ENCODE data around the gene MRPL46. TPM values are rescaled to one million over a fixed set of nuclear protein-coding genes. Genes with fewer than 3 reads are reported as not detected.

Gene MRPL46
- total RNA-seq, 1 experiment from 2014 or later, result 32.7 TPM

- Histone ChIP-seq H3K4me1 (replicated peaks; ENCODE audit: insufficient read depth) (no peaks in the 10 kb centered on the region), H3K36me3 (ENCODE audit: low read depth) (no peaks in the 10 kb centered on the region), H3F3A (ENCODE audit: insufficient read depth, low read depth) (no peaks in the 10 kb centered on the region), H3K4me3 (no peak overlapping the region), H3K79me2 (ENCODE audit: low read depth) (no peaks in the 10 kb centered on the region), H3K4me2 (no peak overlapping the region), H3K27me3 (ENCODE audit: insufficient read depth, low read depth) (peaks cover 82% of the 10 kb centered on the region), H3K9me2 (ENCODE audit: insufficient read depth) (no peaks in the 10 kb centered on the region), H4K20me1 (ENCODE audit: insufficient read depth) (no peaks in the 10 kb centered on the region), H3K9me3 (ENCODE audit: insufficient read depth, low read depth) (no peaks in the 10 kb centered on the region), H2AFZ (no peak overlapping the region), H3K27ac (no peak overlapping the region)
- TF ChIP-seq CTCF (conservative IDR thresholded peaks at IDR 0.05), result no peak
- no peak for TF ChIP-seq EZH2 (IDR thresholded peaks at IDR 0.05; ENCODE audit: low read depth)
- no TSS peak for BruUV-seq (replicated peaks)
- DNase-seq, result no peak
- CTCF ChIA-PET, result no interaction called here
- POLR2A ChIA-PET (ENCODE audit: unreplicated experiment), result no interaction called here
- intact Hi-C loops (cut with micrococcal nuclease; ENCODE audit: unreplicated experiment), result no loop called here
These were observed 38.2 kb downstream of the MRPL46 start for GRCh38 chr15:88428805-88429605.

GRCh38 chr15:88428053-88428452 is 39.1 kb downstream of the MRPL46 start:
- CTCF ChIA-PET, result no interaction called here
- DNase-seq, result no peak
- POLR2A ChIA-PET (ENCODE audit: unreplicated experiment), result no interaction called here
- no peaks in the 10 kb centered on the region for H3K36me3 ChIP-seq (ENCODE audit: low read depth)
- H4K20me1 ChIP-seq (ENCODE audit: insufficient read depth), result no peaks in the 10 kb centered on the region
- BruUV-seq (replicated peaks), result no TSS peak
- intact Hi-C loops (cut with micrococcal nuclease; ENCODE audit: unreplicated experiment), result no loop called here
- no peak overlapping the region for H3K27ac ChIP-seq
- H3K4me1 ChIP-seq (replicated peaks; ENCODE audit: insufficient read depth), result no peaks in the 10 kb centered on the region
- no peaks in the 10 kb centered on the region for H3F3A ChIP-seq (ENCODE audit: insufficient read depth, low read depth)
- H3K27me3 ChIP-seq (ENCODE audit: insufficient read depth, low read depth), result peaks cover 73% of the 10 kb centered on the region
- no peak for TF ChIP-seq CTCF (conservative IDR thresholded peaks at IDR 0.05)
- no peak for TF ChIP-seq EZH2 (IDR thresholded peaks at IDR 0.05; ENCODE audit: low read depth)
- H2AFZ ChIP-seq, result no peak overlapping the region
- no peaks in the 10 kb centered on the region for H3K9me3 ChIP-seq (ENCODE audit: insufficient read depth, low read depth)
- H3K4me2 ChIP-seq, result no peak overlapping the region
- no peaks in the 10 kb centered on the region for H3K79me2 ChIP-seq (ENCODE audit: low read depth)
- no peak overlapping the region for H3K4me3 ChIP-seq
- H3K9me2 ChIP-seq (ENCODE audit: insufficient read depth), result no peaks in the 10 kb centered on the region

DNA sequence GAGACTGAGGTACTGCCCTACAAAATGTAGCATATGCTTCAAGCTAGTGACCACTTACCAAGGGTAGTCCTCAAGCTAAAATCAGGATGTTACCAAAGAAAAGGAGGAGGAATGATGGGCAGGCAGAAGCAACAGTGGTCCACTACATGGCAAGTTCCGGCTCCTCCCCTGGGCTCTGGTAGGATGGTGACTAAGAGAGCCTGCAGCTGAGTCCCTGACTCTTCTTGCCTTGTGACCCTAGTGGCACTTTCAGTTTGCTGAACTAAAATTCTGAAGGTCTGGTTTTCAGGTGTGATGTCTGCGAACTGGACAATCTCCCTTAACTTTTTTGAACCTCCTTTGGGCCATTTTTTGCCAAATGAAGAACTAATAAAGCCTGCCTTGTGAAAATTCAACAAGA is 40.9 kb downstream of the MRPL46 start:
- ChIA-PET POLR2A (ENCODE audit: unreplicated experiment) (no interaction called here), CTCF (no interaction called here)
- no peaks in the 10 kb centered on the region for H3K4me1 ChIP-seq (replicated peaks; ENCODE audit: insufficient read depth)
- no peaks in the 10 kb centered on the region for H4K20me1 ChIP-seq (ENCODE audit: insufficient read depth)
- H3K79me2 ChIP-seq (ENCODE audit: low read depth), result no peaks in the 10 kb centered on the region
- H3K9me3 ChIP-seq (ENCODE audit: insufficient read depth, low read depth), result no peaks in the 10 kb centered on the region
- peaks cover 67% of the 10 kb centered on the region for H3K27me3 ChIP-seq (ENCODE audit: insufficient read depth, low read depth)
- no peaks in the 10 kb centered on the region for H3K36me3 ChIP-seq (ENCODE audit: low read depth)
- no peaks in the 10 kb centered on the region for H3K9me2 ChIP-seq (ENCODE audit: insufficient read depth)
- H3K27ac ChIP-seq, result no peak overlapping the region
- no peak for DNase-seq
- intact Hi-C loops (cut with micrococcal nuclease; ENCODE audit: unreplicated experiment), result no loop called here
- no peak overlapping the region for H3K4me3 ChIP-seq
- H3F3A ChIP-seq (ENCODE audit: insufficient read depth, low read depth), result no peaks in the 10 kb centered on the region
- BruUV-seq (replicated peaks), result no TSS peak
- no peak overlapping the region for H3K4me2 ChIP-seq
- no peak overlapping the region for H2AFZ ChIP-seq
- no peak for TF ChIP-seq CTCF (conservative IDR thresholded peaks at IDR 0.05)
- no peak for TF ChIP-seq EZH2 (IDR thresholded peaks at IDR 0.05; ENCODE audit: low read depth)

All from PC-9 (cell line).